ENCODE measurements around the gene CTDSPL.

Gene CTDSPL

DNA sequence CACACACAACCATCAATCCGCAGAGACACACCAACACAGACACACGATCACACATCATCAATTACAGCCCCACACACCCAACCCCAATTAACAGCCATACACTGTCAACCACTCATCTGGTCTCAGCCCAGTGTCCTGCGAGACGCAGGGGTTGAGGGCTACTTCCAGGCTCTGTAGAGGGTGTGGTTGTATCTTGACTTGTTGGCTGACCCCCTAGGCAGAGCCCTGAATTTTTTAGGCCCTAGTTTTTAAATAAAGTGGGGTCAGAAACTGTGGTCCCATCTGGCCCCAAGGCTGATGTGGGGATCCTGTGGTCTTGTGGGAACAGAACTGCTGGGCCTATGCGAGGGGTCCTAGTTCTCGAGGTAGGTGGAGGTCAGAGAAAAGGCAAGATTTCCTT lies 138.2 kb downstream of the CTDSPL start:
- H3K4me1 ChIP-seq (ENCODE audit: insufficient read depth, low read length), result peaks cover 25% of the 10 kb centered on the region
- no peaks in the 10 kb centered on the region for H3K9me3 ChIP-seq (ENCODE audit: low read length)
- H3K36me3 ChIP-seq (ENCODE audit: insufficient read depth, low read length), result no peaks in the 10 kb centered on the region
- no peak overlapping the region for H2AFZ ChIP-seq (ENCODE audit: low read depth, low read length)
- no peaks in the 10 kb centered on the region for H3K27me3 ChIP-seq (ENCODE audit: insufficient read depth, low read length)
- H3K4me3 ChIP-seq (ENCODE audit: low read length), result no peak overlapping the region

DNA sequence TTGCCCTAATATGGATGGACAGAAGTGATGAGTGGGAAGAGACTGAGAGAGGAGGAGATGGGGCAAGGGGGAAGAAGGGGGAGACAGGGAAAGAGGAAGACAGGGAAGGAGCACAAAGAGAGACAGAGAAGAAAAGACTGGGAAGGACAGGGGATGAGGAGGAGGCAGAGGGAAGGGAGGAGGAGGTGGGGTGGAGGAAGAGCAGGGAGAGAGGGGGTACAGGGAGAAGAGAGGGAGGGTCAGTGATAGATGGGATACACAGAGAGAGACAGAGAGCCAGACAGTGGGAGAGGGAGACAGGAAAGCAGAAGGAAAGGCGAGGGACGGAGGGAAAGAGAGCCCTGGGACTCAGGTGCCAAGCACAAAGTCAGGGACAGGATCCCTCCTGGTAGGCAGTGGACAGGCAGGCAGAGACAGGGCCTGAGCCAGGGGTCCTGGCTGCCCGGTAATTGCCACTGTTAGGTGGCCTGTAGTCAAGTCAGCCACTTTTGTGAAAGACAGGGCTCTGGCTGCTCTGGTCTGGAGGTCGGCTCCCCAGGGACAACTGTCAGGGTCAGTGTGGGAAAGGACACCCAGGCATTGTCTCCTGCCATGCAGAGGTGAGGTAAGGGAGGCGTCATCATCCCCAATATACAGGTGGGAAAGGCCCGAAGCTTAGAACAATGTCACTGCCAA lies 138.7 kb downstream of the CTDSPL start:
- Histone ChIP-seq H3K27me3 (ENCODE audit: insufficient read depth, low read length) (no peaks in the 10 kb centered on the region), H2AFZ (ENCODE audit: low read depth, low read length) (no peak overlapping the region), H3K4me3 (ENCODE audit: low read length) (no peak overlapping the region), H3K4me1 (ENCODE audit: insufficient read depth, low read length) (peaks cover 30% of the 10 kb centered on the region), H3K9me3 (ENCODE audit: low read length) (no peaks in the 10 kb centered on the region), H3K36me3 (ENCODE audit: insufficient read depth, low read length) (no peaks in the 10 kb centered on the region)

DNA sequence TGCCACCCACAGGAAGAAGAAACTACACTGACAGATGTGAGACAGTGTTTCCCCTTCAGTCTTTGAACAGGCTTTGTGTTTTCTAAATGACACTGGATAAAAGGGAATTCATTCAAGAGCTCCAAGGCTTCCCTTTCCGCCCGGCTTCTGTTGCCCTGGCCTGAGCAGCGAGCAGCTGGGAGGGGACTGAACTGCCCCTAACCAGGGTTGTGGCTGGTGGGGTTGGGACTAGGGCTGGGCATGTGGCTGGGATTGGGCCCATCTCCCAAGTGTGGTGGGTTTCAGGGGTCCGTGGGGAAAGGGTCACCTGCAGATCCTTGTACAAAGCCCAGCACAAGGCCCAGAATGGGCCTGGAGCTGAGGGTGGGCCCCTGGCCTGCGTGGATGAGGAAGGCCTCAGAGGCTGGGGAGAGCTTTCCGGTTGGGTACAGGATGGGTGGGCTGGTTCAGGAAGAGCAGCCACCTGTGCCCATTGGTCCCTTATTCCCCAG lies 139.3 kb downstream of the CTDSPL start:
- no peaks in the 10 kb centered on the region for H3K27me3 ChIP-seq (ENCODE audit: insufficient read depth, low read length)
- H3K4me3 ChIP-seq (ENCODE audit: low read length), result no peak overlapping the region
- no peaks in the 10 kb centered on the region for H3K36me3 ChIP-seq (ENCODE audit: insufficient read depth, low read length)
- peaks cover 32% of the 10 kb centered on the region for H3K4me1 ChIP-seq (ENCODE audit: insufficient read depth, low read length)
- no peaks in the 10 kb centered on the region for H3K9me3 ChIP-seq (ENCODE audit: low read length)
- no peak overlapping the region for H2AFZ ChIP-seq (ENCODE audit: low read depth, low read length)

DNA sequence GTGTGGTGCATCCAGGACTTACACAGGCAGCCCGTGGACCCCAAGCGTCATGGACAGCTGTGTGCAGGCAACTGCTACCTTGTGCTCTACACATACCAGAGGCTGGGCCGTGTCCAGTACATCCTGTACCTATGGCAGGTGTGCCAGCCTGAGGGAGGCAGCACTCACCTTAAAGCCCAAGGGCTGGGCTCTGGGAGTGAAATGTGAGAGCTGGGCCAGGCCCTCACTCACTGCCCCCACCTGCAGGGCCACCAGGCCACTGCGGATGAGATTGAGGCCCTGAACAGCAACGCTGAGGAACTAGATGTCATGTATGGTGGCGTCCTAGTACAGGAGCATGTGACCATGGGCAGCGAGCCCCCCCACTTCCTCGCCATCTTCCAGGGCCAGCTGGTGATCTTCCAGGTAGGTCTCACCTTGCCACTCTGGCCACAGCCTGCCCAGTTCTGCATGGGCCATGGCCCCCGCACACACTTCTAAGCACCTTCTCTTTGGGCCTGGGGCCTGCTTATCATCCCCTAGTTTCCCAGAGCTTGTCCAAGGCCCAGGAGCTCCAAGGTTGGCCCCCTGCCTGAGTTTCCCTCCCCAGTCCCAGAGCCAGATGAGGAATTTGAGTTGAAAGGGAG lies 139.9 kb downstream of the CTDSPL start:
- Histone ChIP-seq H3K27me3 (ENCODE audit: insufficient read depth, low read length) (no peaks in the 10 kb centered on the region), H2AFZ (ENCODE audit: low read depth, low read length) (no peak overlapping the region), H3K4me1 (ENCODE audit: insufficient read depth, low read length) (peaks cover 32% of the 10 kb centered on the region), H3K36me3 (ENCODE audit: insufficient read depth, low read length) (peaks cover 1% of the 10 kb centered on the region), H3K9me3 (ENCODE audit: low read length) (no peaks in the 10 kb centered on the region), H3K4me3 (ENCODE audit: low read length) (no peak overlapping the region)

DNA sequence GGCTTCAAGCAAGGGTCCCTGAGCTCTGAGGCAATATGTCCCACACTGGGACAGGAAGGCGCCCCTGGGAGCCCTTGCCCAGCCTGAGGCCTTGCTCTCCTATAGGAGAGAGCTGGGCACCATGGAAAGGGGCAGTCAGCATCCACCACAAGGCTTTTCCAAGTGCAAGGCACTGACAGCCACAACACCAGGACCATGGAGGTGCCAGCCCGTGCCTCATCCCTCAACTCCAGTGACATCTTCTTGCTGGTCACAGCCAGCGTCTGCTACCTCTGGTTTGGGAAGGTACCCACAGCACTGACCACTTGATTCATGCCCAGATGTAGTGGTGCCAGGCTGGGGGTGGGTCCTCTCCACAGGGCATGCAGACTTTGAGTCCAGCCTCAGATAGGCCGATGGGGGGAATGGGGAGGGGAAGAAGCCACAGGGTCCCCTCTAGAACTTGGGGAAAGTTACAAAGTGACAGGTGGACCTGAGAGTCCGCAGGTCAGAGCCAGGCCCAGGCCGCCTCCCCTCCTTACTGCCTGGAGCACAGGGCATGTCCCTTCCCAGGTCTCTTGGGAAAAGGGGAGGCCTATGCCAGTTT lies 140.7 kb downstream of the CTDSPL start:
- H2AFZ ChIP-seq (ENCODE audit: low read depth, low read length), result no peak overlapping the region
- no peaks in the 10 kb centered on the region for H3K27me3 ChIP-seq (ENCODE audit: insufficient read depth, low read length)
- peaks cover 5% of the 10 kb centered on the region for H3K36me3 ChIP-seq (ENCODE audit: insufficient read depth, low read length)
- no peaks in the 10 kb centered on the region for H3K9me3 ChIP-seq (ENCODE audit: low read length)
- H3K4me3 ChIP-seq (ENCODE audit: low read length), result no peak overlapping the region
- peaks cover 32% of the 10 kb centered on the region for H3K4me1 ChIP-seq (ENCODE audit: insufficient read depth, low read length)

DNA sequence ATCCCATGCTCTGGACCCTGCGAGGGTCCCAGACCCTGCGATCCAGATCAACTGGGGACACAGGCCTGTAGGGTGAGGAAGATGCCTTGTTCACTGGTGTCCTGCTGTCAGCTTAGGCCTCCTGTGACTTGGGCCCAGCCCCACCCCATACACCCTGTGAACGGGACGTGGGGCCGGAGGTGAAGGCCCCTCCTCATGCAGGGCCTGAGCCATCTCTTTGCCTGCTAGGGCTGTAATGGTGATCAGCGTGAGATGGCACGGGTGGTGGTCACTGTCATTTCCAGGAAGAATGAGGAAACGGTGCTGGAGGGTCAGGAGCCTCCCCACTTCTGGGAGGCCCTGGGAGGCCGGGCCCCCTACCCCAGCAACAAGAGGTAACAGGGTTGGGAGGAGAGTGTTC lies 141.3 kb downstream of the CTDSPL start:
- H3K4me1 ChIP-seq (ENCODE audit: insufficient read depth, low read length), result peaks cover 32% of the 10 kb centered on the region
- H3K36me3 ChIP-seq (ENCODE audit: insufficient read depth, low read length), result peaks cover 11% of the 10 kb centered on the region
- no peak overlapping the region for H3K4me3 ChIP-seq (ENCODE audit: low read length)
- no peaks in the 10 kb centered on the region for H3K27me3 ChIP-seq (ENCODE audit: insufficient read depth, low read length)
- no peaks in the 10 kb centered on the region for H3K9me3 ChIP-seq (ENCODE audit: low read length)
- no peak overlapping the region for H2AFZ ChIP-seq (ENCODE audit: low read depth, low read length)

DNA sequence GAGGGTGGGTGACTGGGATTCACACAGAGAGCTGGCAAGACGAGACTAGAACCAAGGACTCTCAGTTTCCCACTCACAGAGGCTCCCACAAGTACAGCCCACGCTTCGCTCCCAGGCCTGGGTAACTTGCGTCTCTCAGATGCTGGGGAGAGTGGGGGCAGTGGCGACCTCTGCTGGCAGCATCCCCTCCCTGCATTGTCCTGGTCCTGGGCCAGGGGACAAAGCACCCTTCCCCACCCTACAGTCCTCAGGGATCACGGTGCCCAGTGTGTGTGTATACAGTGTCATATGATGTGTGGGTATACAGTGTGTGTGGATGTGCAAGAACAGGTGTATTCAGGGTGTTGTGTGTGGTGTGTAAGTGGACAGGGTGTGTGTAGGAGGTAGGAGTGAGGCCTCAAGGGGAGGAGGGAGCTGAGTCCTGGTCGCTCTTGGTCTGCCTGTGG lies 141.7 kb downstream of the CTDSPL start:
- Histone ChIP-seq H2AFZ (ENCODE audit: low read depth, low read length) (no peak overlapping the region), H3K9me3 (ENCODE audit: low read length) (no peaks in the 10 kb centered on the region), H3K4me1 (ENCODE audit: insufficient read depth, low read length) (peaks cover 32% of the 10 kb centered on the region), H3K4me3 (ENCODE audit: low read length) (no peak overlapping the region), H3K36me3 (ENCODE audit: insufficient read depth, low read length) (peaks cover 16% of the 10 kb centered on the region), H3K27me3 (ENCODE audit: insufficient read depth, low read length) (no peaks in the 10 kb centered on the region)

DNA sequence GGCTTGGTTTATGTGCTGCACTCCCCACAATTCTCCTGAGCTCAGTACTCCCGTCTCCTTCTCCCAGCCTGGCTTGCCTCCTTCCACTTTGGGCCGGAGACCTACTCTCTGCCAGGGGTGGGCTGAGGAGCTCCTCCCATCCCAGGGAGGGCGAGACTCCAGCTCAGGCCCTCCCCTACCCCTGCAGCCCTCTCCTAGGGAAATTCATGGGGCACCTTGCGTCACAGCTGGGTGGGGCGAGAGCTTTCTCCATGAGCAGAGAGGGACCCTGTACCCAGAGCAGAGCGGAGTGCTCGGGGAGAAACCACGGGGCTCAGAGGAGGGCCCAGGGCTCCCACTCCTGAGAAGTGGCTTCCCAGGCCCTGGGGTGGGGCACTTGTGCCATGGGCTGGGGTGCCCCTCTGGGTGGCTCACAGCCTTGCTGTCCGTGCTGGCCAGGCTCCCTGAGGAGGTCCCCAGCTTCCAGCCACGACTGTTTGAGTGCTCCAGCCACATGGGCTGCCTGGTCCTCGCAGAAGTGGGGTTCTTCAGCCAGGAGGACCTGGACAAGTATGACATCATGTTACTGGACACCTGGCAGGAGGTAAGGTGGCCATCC lies 142.2 kb downstream of the CTDSPL start:
- Histone ChIP-seq H3K9me3 (ENCODE audit: low read length) (no peaks in the 10 kb centered on the region), H3K36me3 (ENCODE audit: insufficient read depth, low read length) (peaks cover 21% of the 10 kb centered on the region), H3K27me3 (ENCODE audit: insufficient read depth, low read length) (no peaks in the 10 kb centered on the region), H3K4me3 (ENCODE audit: low read length) (no peak overlapping the region), H2AFZ (ENCODE audit: low read depth, low read length) (no peak overlapping the region), H3K4me1 (ENCODE audit: insufficient read depth, low read length) (peaks cover 28% of the 10 kb centered on the region)

DNA sequence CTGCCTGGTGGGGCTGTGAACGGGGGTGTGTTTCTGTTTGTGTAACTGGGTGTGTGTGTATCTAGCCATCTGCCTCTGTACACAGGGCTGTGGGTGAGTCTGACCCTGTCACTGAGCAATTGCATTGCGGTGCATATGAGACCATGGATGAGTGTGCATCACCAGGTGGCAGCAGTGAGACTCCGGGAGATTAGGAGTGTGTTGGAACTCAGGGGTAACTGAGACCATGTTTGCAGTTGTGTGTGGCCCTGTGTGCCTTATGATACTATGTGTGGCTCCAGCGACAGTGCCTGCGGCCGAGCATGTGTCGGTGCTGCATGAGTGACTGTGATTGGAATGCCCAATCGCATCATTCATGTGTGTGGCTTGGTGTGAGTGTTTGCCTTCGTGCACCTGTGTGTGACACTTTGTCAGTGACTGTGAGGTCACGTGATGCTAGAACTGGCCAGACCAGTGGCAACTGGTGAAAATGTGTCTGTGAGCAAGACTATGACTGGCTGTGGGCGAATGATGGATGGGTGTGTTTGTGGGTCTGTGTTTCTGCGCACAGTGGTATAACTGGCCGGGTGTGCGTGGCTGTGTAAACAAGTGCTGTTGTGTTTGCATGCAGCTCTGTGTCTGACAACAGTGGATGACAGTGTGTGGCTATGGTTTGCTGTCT lies 142.9 kb downstream of the CTDSPL start:
- H3K36me3 ChIP-seq (ENCODE audit: insufficient read depth, low read length), result peaks cover 27% of the 10 kb centered on the region
- H3K4me1 ChIP-seq (ENCODE audit: insufficient read depth, low read length), result peaks cover 25% of the 10 kb centered on the region
- no peaks in the 10 kb centered on the region for H3K9me3 ChIP-seq (ENCODE audit: low read length)
- H2AFZ ChIP-seq (ENCODE audit: low read depth, low read length), result no peak overlapping the region
- H3K27me3 ChIP-seq (ENCODE audit: insufficient read depth, low read length), result no peaks in the 10 kb centered on the region
- H3K4me3 ChIP-seq (ENCODE audit: low read length), result no peak overlapping the region

DNA sequence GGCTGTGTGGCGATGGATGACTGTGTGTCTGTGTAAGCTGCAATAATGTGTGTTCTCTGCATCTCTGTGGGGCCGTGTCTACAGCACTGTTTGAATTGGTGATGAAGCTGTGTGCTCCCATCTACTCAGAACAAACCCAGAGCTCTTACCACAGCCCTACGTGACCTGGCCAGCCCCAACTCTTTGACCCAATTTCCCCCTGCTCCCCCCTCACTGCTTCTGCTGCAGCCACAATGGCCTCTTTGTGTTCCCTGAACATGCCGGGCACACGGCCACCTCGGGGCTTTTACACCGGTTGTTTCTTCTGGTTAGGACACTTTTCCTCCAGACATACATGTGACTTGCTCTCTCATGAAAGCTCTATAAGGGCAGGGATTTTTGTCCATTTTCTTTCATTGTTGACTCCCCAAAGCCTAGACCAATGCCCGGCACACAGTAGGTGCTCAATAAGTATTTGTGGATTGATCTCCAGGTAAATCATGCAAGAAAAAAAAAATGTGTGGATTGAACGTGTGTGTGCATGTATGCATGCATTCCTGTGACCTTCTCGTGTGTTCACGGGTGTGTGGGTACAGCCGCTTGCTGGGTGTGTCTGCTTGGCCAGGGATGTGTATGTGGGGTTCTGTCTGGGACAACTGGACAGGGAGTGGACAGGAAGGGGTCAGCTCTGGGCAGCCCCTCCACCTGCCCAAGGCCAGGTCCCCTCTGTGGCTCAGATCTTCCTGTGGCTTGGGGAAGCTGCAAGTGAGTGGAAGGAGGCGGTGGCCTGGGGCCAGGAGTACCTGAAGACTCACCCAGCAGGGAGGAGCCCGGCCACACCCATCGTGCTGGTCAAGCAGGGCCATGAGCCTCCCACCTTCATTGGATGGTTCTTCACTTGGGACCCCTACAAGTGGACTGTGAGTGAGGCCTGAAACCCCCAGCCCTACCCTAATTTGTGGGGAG lies 143.7 kb downstream of the CTDSPL start:
- Histone ChIP-seq H3K4me3 (ENCODE audit: low read length) (no peak overlapping the region), H2AFZ (ENCODE audit: low read depth, low read length) (no peak overlapping the region), H3K9me3 (ENCODE audit: low read length) (no peaks in the 10 kb centered on the region), H3K36me3 (ENCODE audit: insufficient read depth, low read length) (peaks cover 34% of the 10 kb centered on the region), H3K4me1 (ENCODE audit: insufficient read depth, low read length) (peaks cover 20% of the 10 kb centered on the region), H3K27me3 (ENCODE audit: insufficient read depth, low read length) (no peaks in the 10 kb centered on the region)

DNA sequence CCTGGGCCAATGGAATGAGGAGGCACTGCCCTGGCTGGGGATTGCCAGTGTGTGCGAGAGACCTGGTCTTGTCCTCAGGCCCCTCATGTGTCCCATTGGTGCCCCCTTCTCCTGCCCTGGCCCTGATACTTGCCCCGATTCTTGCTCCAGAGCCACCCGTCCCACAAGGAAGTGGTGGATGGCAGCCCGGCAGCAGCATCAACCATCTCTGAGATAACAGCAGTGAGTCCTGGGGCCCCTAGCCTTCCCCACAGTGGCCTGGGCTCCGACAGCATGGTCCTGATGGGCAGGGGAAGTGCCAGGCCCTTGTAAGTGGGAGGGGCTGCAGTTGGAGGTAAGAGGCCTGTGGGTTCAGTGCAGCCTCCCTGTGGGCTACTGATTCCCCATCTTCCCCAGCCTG lies 144.4 kb downstream of the CTDSPL start:
- Histone ChIP-seq H3K36me3 (ENCODE audit: insufficient read depth, low read length) (peaks cover 41% of the 10 kb centered on the region), H3K27me3 (ENCODE audit: insufficient read depth, low read length) (no peaks in the 10 kb centered on the region), H3K4me3 (ENCODE audit: low read length) (no peak overlapping the region), H3K9me3 (ENCODE audit: low read length) (no peaks in the 10 kb centered on the region), H2AFZ (ENCODE audit: low read depth, low read length) (no peak overlapping the region), H3K4me1 (ENCODE audit: insufficient read depth, low read length) (peaks cover 13% of the 10 kb centered on the region)

DNA sequence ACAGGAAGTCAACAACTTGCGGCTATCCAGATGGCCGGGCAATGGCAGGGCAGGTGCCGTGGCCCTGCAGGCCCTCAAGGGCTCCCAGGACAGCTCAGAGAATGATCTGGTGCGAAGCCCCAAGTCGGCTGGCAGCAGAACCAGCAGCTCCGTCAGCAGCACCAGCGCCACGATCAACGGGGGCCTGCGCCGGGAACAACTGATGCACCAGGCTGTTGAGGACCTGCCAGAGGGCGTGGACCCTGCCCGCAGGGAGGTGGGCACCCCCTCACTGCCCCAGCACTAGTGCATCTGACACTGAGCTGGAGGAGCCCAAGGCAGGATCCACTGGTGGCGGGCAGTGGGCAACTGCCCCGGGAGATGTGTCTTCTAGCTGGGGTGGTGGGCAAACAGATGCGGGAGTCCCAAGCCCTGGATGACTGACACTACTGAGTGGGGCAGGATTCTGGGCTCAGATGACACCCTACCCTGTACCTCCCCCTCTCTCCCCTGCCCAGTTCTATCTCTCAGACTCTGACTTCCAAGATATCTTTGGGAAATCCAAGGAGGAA lies 144.8 kb downstream of the CTDSPL start:
- peaks cover 9% of the 10 kb centered on the region for H3K4me1 ChIP-seq (ENCODE audit: insufficient read depth, low read length)
- H3K36me3 ChIP-seq (ENCODE audit: insufficient read depth, low read length), result peaks cover 46% of the 10 kb centered on the region
- no peaks in the 10 kb centered on the region for H3K27me3 ChIP-seq (ENCODE audit: insufficient read depth, low read length)
- no peaks in the 10 kb centered on the region for H3K9me3 ChIP-seq (ENCODE audit: low read length)
- H2AFZ ChIP-seq (ENCODE audit: low read depth, low read length), result no peak overlapping the region
- no peak overlapping the region for H3K4me3 ChIP-seq (ENCODE audit: low read length)

Data from neuron (in vitro differentiated cells).